HG03469 (cell line): ENCODE data around the gene NUSAP1.
A peak's percentile ranks its signal among the peaks of the same experiment; 100 is the strongest.
"Not testable (repeated sequence)": the region's sequence is repeated elsewhere in the genome, so short reads cannot be mapped to it uniquely, and the experiment has no call there.

ENCODE experiments used
- ATAC-seq: cut with Tn5 transposase; IDR thresholded peaks from one replicate; pipeline ENCODE4 v1.9.1; 2021; ENCODE audit warnings: mild to moderate bottlenecking, moderate library complexity, moderate number of reproducible peaks; ENCODE audit not compliant: unreplicated experiment

NUSAP1 gene, protein sequence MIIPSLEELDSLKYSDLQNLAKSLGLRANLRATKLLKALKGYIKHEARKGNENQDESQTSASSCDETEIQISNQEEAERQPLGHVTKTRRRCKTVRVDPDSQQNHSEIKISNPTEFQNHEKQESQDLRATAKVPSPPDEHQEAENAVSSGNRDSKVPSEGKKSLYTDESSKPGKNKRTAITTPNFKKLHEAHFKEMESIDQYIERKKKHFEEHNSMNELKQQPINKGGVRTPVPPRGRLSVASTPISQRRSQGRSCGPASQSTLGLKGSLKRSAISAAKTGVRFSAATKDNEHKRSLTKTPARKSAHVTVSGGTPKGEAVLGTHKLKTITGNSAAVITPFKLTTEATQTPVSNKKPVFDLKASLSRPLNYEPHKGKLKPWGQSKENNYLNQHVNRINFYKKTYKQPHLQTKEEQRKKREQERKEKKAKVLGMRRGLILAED

DNA sequence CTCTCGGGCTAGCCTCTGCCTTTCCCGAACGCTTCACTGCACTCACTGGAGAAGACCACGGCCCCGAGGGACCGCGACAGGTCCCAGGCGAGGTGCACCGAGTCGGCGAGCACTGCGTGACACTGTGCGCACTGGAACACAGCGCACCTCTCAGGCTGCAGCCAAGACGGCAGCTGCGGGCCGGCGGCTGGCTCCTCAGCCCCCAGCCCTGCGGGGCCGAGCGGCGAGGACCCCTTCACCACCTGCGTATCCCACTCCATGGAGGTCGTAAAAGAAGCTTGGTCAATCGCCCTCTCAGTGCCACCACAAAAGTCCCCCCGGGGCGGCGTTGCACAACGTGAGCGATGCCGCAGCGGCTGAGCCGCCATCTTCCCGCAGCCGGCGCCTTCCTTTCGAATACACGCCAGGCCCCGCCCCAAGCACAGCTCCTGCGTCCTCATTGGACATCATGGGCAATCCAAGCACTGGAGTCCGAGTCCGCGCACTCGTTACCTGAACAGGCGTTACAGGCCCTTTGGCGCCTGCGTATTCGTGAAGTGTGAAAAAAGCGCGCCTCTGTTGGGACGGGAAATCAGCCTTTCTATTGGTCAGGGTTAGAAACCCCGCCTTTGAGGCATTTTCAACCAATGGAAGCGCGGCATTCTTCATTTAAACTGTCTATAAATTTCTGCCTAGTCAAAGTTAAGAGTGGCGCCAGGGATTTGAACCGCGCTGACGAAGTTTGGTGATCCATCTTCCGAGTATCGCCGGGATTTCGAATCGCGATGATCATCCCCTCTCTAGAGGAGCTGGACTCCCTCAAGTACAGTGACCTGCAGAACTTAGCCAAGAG is at the start of gene NUSAP1, which contains the start of gene OIP5:
TSS of gene NUSAP1 (plus strand) at position 688 of the 832 bp plus-strand sequence. CDS start at position 765, 77 bp downstream.
TSS of gene OIP5 (minus strand) at position 398 of the 832 bp plus-strand sequence. CDS start at position 368, 30 bp downstream.
- peak; percentile 69 for ATAC-seq

DNA sequence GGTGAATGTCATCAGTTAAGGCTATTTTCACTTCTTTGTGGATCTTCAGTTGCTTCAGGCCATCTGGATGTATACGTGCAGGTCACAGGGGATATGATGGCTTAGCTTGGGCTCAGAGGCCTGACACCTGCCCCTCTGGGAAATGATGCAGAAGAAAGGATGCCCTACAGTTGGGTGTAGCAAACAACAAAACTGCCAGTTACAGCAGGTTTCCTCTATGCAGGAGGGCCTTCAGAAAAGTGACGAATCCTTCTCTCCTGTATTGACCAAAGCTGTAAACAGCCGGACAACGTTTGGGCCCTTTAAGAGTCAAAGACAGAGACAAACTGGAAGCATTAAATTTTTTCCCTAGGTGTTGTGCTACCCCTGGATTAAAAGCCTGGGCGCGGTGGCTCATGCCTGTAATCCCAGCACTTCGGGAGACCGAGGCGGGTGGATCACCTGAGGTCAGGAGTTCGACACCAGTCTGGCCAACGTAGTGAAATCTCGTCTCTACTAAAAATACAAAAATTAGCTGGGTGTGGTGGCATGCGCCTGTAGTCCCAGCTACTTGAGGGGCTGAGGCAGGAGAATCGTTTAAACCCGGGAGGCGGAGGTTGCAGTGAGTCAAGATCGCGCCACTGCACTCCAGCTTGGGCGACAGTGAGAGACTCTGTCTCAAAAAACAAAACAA is 49.6 kb upstream of the NUSAP1 start:
- ATAC-seq = not testable (repeated sequence)

DNA sequence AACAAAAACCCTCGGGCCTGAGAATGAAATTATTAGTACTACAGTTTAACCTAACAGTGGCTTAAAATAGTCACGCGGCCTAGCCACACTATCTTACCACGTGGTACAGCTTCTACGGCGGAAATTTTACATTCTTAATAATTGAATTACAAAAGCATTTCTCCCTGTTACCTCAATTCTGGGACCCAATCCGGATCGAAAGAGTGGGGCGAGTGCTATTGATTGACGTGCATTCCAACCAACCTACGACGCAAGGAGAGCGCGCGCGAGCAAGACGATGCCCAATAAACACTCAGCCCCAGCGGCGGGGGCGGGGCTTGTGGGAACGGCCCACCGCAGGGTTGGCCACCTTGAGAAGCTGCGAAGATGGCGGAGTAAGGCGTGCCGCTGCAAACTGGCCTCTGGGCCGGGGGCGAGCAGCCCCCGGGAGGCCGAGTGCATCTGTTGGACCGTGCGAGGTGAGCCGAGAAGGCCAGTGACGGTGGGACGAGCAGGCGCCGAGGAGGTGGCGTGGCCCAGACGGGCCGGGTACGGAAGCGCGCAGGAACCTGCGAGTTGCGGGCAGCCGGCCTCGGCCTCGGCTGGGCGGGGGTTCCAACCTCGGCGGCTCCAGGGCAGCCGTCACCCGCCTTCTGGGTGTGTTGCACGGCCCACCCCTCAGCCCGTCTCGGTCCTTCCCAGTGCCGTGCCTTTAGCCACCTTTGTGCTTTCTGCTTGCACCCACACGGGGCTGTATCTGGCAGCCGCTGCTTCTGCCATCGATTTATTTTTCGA is 48.8 kb upstream of the NUSAP1 start:
- peak; percentile 91 for ATAC-seq

DNA sequence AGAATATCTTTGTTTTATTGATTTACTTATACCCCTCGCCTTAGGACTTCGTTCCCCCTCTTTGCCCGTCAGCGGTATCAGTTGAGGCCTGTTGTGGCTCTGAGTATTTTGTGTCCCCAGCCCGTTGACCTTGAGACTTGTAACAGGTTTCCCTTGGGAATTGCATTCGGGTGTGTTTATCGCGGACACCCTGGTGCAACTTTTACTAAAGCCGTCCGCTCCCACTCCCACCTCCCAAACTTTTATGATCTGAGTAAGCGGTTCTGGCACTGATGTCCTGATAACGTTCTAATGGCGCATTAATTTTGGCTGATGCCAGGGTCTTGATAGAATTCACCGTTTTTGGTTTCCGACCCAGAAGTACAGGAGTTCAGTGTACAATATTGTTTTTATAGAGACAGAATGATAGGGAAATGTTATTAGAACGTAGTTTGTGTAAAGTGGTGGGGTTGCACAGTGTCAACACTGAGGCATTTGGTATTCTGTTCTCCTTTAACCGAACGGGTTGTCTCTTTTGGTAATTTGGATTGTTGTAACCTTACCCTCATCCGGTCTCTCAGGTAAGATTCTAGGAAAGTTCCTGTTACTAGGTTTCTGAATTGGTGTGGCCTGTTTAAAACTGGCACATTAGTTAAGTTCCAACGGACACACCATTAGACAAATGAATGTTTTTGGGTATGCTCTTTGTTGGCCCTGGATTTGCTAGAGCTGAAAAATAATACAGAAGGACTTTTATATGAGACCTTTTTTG is 48.1 kb upstream of the NUSAP1 start:
- no peak for ATAC-seq

DNA sequence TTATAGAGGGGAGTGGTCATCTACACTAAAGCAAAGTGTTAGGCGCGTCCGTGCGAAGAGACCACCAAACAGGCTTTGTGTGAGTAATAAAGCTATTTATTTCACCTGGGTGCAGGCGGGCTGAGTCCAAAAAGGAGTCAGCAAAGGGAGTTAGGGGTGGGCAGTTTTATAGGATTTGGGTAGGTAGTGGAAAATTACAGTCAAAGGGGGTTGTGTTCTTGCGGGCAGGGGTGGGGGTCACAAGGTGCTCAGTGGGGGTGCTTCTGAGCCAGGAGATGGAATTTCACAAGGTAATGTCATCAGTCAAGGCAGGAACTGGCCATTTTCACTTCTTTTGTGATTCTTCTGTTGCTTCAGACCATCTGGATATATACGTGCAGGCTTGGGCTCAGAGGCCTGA is 47.4 kb upstream of the NUSAP1 start:
- no peak for ATAC-seq

DNA sequence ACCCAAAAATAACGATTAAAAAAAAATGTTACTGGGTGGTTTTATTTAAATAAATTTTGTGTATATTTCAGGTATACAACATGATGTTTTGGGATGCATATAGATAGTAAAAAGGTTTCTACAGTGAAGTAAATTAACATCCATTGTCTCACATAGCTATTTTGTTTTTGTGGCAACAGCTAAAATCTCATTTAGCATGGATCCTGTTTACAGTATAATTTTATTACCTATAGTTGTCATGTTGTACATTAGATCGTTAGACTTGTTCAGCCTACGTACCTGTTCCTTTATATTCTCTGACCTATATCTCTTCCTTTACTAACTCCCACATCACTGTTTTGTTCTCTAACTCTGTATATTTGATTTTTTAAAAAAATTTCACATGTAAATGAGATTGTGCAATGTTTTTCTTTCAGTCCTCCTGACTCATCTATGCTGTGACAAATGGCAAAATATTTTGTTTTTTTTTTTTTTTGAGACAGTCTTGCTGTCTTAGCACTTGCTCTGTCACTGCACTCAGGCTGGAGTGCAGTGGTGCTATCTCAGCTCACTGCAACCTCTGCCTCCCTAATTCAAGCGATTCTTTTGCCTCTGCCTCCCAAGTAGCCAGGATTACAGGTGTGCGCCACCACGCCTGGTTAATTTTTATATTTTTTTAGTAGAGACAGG is 45.9 kb upstream of the NUSAP1 start:
- no peak for ATAC-seq

DNA sequence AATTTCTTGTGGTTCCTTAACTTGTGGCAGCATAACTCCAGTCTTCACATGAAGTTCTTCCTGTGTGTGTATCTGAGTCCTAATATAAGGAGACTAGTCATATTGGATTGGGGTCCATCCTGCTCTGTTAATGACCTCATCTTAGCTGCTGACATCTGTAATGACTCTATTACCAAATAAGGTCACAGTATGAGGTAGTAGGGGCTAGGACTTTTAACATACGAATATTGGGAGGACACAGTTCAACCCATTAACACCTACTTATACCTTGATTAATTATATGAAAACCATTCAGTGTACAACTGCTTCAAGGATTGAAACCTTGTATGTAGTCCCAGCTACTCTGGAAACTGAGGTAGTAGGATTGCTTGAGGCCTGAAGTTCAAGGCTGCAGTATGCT is 44.2 kb upstream of the NUSAP1 start:
- no peak for ATAC-seq

DNA sequence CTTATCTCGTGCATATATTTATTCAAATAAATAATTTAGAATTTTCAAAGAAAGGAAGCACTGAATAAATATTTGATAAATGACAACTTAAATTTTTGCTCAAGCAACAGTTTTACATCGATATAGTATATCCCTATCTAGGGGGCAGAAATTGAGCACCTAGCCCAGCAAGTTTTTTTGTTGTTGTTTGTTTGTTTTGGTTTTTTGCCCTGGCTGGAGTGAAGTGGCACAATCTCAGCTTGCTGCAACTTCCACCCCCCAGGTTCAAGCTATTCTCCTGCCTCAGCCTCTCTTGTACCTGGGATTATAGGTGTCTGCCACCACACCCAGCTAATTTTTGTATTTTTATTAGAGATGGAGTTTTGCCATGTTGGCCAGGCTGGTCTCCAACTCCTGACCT is 42.7 kb upstream of the NUSAP1 start:
- ATAC-seq = no peak

DNA sequence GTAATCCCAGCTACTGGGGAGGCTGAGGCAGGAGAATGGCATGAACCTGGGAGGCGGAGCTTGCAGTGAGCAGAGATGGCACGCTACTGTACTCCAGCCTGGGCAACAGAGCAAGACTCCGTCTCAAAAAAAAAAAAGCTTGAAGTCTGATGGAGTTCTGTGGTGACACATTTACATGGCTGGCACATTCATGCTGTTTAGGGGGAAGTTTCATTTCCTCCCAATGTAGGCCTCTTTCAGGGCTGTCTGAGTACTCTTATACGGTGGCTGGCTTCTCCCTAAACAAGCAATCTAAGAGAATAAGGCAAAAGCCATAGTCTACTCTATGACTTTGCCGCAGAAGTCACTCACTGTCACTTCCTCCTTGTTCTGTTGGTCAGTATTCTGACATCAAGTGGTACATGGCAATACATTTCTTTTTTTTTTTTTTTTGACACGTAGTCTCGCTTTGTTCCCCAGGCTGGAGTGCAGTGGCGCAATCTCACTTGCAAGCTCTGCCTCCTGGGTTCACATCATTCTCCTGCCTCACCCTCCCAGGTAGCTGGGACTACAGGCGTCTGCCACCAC is 41.5 kb upstream of the NUSAP1 start:
- peak; percentile 71 for ATAC-seq

DNA sequence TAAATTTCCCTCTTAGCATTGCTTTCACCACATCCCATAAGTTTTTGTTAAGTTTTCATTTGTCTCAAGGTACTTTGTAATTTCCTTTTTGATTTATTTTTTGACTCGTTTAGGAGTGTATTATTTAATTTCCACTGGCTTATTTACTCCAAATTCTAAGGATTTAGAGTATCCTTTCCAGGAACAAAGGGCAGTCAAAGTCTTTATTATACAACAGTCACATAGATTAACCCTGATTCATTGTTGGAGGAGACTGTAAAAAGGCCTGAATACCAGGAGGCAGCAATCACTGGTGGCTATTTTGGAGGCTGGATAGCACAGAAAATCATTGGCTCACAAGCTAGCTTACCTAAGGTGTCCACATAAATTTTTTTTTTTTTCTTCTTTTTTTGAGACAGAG is 40.2 kb upstream of the NUSAP1 start:
- ATAC-seq = no peak

DNA sequence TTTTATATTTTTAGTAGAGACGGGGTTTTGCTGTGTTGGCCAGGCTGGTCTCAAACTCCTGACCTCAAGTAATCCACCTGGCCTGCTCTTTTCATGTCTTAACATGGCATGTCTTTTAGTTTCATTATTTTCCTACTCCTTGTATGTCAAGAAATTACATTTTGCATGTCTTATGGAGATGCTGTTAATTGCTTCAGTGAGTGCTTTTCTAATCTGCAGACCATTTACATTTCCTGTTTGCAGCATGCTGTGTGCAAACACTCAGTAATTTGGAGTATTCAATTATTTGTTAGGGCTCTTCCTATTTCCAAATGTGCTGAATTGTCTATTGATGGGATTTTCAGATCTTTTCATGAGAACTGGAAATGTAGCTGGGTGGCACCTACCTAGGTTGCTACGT is 31.5 kb upstream of the NUSAP1 start:
- not testable (repeated sequence) for ATAC-seq

DNA sequence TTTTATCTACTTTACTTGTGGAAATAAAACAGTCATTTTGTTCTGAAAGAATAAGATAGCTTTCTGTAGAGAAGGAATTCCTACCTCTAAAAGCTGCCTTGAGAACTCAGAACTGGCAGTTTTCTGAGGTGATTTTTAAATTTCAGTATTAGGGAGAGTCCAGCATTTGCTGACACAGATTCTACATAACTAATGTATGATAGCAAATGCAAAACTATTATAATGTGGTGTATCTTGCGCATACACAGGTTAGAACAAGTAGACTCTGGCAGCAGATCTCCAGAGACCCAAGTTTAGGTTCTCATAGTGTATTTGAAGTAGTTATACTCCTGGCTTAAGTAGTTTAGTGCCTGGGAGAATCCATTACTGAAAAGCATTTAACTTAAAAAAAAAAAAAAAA is 31.1 kb upstream of the NUSAP1 start:
- ATAC-seq = no peak

DNA sequence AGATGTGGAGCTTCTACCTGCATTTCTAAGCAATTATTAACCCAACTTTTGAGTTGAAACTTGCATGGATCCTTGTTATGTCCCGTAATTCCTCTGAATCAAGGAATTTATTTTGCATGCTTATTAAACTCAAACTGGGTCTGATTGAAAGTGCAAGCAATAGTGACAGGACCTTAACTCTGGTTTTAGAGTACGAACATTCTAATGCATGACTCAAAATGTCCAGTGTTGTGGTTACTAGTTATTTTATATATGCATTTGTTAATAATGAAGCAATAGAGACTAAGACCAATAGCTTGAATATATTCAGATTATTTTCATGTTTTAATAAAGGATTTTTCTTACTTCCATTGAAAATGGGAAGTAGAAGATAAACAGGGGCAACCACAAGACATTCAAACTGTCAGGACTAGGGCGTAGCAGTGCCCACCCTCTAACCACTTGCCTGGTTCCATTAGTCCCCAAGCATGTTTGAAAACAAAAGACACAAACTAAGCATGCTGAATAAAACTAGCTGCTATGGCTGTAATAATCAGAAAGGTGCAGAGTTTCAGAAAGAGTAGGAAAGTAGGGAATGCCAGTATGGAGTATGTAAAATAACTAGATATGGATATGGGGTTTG is 28.4 kb upstream of the NUSAP1 start:
- no peak for ATAC-seq

DNA sequence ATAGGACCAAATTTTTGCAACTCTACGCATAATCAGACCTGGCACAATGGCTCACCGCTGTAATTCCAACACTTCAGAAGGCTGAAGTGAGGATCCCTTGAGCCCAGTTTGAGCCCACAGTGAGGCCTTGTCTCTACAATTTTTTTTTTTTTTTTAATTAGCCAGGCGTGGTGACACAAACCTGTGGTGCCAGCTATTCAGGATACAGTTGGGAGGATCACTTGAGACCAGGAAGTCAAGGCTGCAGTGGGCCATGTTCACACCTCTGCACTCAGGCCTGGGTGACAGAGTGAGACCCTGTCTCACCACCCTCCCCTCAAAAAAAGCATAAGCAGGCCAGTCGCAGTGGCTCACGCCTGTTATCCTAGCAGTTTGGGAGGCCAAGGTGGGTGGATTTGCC is 25.0 kb upstream of the NUSAP1 start:
- no peak for ATAC-seq

DNA sequence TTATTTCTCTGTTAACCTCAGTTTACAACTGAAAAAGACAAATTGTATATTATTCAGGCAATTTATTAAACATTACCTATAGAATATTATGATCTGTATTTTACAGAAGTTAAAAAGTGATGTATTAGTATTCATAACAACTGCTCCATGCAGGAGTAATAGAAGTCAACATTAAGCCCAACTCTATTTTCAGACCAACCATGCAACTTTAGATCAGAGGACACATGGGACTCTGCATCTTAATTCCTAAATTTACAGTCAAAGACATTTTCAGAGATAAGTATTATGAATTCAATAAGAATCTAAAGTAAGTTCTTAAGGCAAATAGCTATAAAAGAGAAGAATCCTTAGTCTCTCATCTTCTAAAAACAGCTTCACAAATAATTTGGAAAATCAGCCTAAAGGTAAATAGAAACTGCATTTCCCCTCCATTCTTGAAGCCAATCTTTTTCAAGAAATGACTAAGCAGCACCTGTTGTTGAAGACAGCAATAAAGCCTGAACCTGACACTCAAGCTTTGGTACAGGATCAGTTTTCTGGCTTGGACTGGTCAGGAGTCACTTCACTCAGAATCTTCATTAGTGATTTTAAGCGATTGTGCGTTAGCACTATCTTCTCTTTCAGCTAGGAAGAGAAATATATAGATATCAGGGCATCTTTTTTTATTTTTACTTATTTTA is 23.3 kb upstream of the NUSAP1 start:
- no peak for ATAC-seq

DNA sequence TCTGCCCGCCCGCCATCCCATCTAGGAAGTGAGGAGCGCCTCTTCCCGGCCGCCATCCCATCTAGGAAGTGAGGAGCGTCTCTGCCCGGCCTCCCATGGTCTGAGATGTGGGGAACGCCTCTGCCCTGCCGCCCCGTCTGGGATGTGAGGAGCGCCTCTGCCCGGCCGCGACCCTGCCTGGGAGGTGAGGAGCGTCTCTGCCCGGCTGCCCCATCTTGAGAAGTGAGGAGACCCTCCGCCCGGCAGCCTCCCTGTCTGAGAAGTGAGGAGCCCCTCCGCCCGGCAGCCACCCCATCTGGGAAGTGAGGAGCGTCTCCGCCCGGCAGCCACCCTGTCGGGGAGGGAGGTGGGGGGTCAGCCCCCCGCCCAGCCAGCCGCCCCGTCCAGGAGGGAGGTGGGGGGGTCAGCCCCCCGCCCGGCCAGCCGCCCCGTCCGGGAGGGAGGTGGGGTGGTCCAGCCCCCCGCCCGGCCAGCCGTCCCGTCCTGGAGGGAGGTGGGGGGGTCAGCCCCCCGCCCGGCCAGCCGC is 11.8 kb upstream of the NUSAP1 start:
- not testable (repeated sequence) for ATAC-seq

DNA sequence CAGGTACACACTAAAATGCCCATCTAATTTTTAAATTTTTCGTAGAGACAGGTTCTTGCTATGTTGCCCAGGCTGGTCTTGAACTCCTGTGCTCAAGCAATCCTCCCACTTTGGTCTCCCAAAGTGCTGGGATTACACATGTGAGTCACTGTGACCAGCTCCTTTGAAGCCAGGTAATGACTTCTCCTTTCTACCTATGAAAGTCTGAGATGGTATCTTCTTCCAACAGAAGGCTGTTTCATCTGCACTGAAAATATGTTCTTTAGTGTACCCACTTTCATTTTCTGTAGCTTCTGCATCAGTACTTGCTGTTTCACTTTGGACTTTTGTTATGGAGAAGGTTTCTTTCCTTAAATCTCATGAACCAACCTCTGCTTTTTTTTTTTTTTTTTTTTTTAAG is 9.1 kb upstream of the NUSAP1 start:
- ATAC-seq = no peak

DNA sequence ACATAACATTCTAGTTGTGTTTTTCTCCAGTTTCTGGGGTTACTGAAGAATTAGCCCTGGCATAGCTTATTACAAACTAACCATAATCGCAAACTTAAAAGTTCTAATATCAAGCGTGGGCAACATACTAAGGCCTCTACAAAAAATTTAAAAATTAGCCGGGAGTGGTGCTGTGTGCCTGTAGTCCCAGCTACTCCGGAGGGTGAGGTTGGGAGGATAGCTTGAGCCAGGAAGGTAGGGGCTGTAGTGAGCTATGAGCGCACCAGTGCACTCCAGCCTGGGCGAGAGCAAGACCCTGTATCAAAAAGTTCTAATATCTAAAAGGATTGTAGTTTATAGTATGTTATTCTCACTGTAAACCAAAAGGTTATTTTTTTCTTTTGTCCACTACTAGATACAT is 1.4 kb upstream of the NUSAP1 start:
- no peak for ATAC-seq
